Mesothelial cell of epicardium (in vitro differentiated cells): Measurements from ENCODE around the gene GRIN2A. TPM values are rescaled to one million over a fixed set of nuclear protein-coding genes. Genes with fewer than 3 reads are reported as not detected.

Experiments used
- DNase-seq, 2 experiments: peaks; one replicate each; pipeline ENCODE4 v3.0.0; 2021; ENCODE audit warnings: low spot score in 2 of 2; ENCODE audit not compliant: unreplicated experiment in 2 of 2
- H3K27ac Mint-ChIP-seq: 2 replicates; pipeline ENCODE4 v1.8.0; 2021; ENCODE audit warnings: mixed read lengths
- H3K27me3 Mint-ChIP-seq: 2 replicates; pipeline ENCODE4 v1.8.0; 2021; ENCODE audit warnings: low read depth, mixed read lengths
- H3K36me3 Mint-ChIP-seq: 2 replicates; pipeline ENCODE4 v1.8.0; 2021; ENCODE audit warnings: mixed read lengths
- H3K4me1 Mint-ChIP-seq: 2 replicates; pipeline ENCODE4 v1.8.0; 2021; ENCODE audit warnings: mixed read lengths
- H3K4me3 Mint-ChIP-seq: 2 replicates; pipeline ENCODE4 v1.8.0; 2021; ENCODE audit warnings: mild to moderate bottlenecking, moderate library complexity, mixed read lengths
- H3K9me3 Mint-ChIP-seq: 2 replicates; pipeline ENCODE4 v1.8.0; 2021; ENCODE audit warnings: mixed read lengths
- total RNA-seq: library from RNA; stranded (reverse); gene quantifications from 3 replicates; pipeline ENCODE4 v1.2.1, GENCODE V29; 2021
- TF ChIP-seq, protein P1 (sequence below): fragments of 200-600 bp; sonication (generic); IDR thresholded peaks from one replicate; pipeline ENCODE4 v1.5.0; 2021; ENCODE audit warnings: antibody characterized with exemption; ENCODE audit not compliant: unreplicated experiment

Gene GRIN2A
- total RNA-seq, 1 donor from 2014 or later = 4.9 TPM

GRCh38 chr16:10172848-10173655, 9.2 kb downstream of the GRIN2A start:
- Mint-ChIP-seq H3K4me1 (no peaks in the 10 kb centered on the region), H3K27ac (no peak overlapping the region), H3K9me3 (peaks cover 11% of the 10 kb centered on the region), H3K4me3 (no peak overlapping the region), H3K36me3 (no peaks in the 10 kb centered on the region), H3K27me3 (peaks cover 19% of the 10 kb centered on the region)
- TF ChIP-seq, protein P1, sequence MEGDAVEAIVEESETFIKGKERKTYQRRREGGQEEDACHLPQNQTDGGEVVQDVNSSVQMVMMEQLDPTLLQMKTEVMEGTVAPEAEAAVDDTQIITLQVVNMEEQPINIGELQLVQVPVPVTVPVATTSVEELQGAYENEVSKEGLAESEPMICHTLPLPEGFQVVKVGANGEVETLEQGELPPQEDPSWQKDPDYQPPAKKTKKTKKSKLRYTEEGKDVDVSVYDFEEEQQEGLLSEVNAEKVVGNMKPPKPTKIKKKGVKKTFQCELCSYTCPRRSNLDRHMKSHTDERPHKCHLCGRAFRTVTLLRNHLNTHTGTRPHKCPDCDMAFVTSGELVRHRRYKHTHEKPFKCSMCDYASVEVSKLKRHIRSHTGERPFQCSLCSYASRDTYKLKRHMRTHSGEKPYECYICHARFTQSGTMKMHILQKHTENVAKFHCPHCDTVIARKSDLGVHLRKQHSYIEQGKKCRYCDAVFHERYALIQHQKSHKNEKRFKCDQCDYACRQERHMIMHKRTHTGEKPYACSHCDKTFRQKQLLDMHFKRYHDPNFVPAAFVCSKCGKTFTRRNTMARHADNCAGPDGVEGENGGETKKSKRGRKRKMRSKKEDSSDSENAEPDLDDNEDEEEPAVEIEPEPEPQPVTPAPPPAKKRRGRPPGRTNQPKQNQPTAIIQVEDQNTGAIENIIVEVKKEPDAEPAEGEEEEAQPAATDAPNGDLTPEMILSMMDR = no peak
- DNase-seq = no peak

GRCh38 chr16:10171221-10171620, 11.0 kb downstream of the GRIN2A start:
- TF ChIP-seq, protein P1 = no peak
- no peak overlapping the region for H3K27ac Mint-ChIP-seq
- H3K9me3 Mint-ChIP-seq = peaks cover 11% of the 10 kb centered on the region
- peaks cover 21% of the 10 kb centered on the region for H3K27me3 Mint-ChIP-seq
- DNase-seq = no peak
- H3K36me3 Mint-ChIP-seq = no peaks in the 10 kb centered on the region
- no peaks in the 10 kb centered on the region for H3K4me1 Mint-ChIP-seq
- H3K4me3 Mint-ChIP-seq = no peak overlapping the region

DNA sequence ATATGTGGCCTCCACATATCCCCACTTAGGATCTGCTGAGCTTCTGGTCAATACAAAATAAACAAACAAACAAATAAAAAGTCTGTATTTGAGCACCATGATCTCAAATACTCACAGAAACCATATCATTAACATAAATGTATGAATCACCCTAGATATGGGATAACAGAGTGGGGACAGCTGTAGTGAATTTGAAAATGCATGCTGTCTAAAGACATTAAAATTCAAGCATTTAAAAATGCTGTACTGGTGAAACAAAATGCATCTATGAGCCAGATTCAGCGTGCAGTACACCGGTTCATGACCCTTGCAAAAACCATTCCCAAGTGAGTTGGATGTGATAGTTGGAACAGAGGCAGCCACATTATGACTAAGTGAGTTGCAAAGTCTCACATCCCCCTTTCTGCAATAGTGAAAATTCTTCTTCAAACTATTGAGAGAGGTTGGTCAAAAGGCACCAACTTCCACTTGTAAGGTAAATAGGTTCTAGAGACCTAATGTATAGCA, 12.3 kb downstream of the GRIN2A start:
- peaks cover 8% of the 10 kb centered on the region for H3K9me3 Mint-ChIP-seq
- no peaks in the 10 kb centered on the region for H3K36me3 Mint-ChIP-seq
- H3K27me3 Mint-ChIP-seq = peaks cover 25% of the 10 kb centered on the region
- DNase-seq = no peak
- no peaks in the 10 kb centered on the region for H3K4me1 Mint-ChIP-seq
- no peak overlapping the region for H3K4me3 Mint-ChIP-seq
- TF ChIP-seq, protein P1 = no peak
- no peak overlapping the region for H3K27ac Mint-ChIP-seq

- DNase-seq = no peak
- Mint-ChIP-seq H3K4me1 (no peaks in the 10 kb centered on the region), H3K36me3 (no peaks in the 10 kb centered on the region), H3K9me3 (peaks cover 7% of the 10 kb centered on the region), H3K4me3 (no peak overlapping the region), H3K27ac (no peak overlapping the region), H3K27me3 (peaks cover 28% of the 10 kb centered on the region)
- TF ChIP-seq, protein P1 = no peak
Measured at GRCh38 chr16:10169031-10169430, 13.2 kb downstream of the GRIN2A start.

GRCh38 chr16:10168258-10168657, 14.0 kb downstream of the GRIN2A start:
- no peaks in the 10 kb centered on the region for H3K36me3 Mint-ChIP-seq
- no peak for DNase-seq
- TF ChIP-seq, protein P1 = no peak
- H3K4me1 Mint-ChIP-seq = no peaks in the 10 kb centered on the region
- H3K27ac Mint-ChIP-seq = no peak overlapping the region
- peaks cover 30% of the 10 kb centered on the region for H3K27me3 Mint-ChIP-seq
- no peak overlapping the region for H3K4me3 Mint-ChIP-seq
- peaks cover 5% of the 10 kb centered on the region for H3K9me3 Mint-ChIP-seq
